Retinal pigment epithelial cell (primary cell): ENCODE measurements around the gene BPIFA2.
"Not testable (repeated sequence)": the region's sequence is repeated elsewhere in the genome, so short reads cannot be mapped to it uniquely, and the experiment has no call there.

Experiments
- DNase-seq: peaks from one replicate; pipeline ENCODE4 v3.0.0-alpha.2; 2010; ENCODE audit warnings: low read depth
- H3K4me3 ChIP-seq: 2 replicates; pipeline ENCODE4 v1.5.1; 2011; ENCODE audit warnings: mild to moderate bottlenecking, low read length, control low read depth, moderate library complexity
- CTCF ChIP-seq: conservative IDR thresholded peaks from 2 replicates; pipeline ENCODE4 v1.5.1; 2011; ENCODE audit warnings: low read depth, low read length, control low read depth, inconsistent platforms

BPIFA2 gene

GRCh38 chr20:33167859-33168258, at the start of gene BPIFA2:
Gene BPIFA2, plus strand, starts transcription at chr20:33168159. Its CDS starts 987 bp downstream, at chr20:33169146.
- no peak for DNase-seq
- H3K4me3 ChIP-seq = no peak within 1 kb of the TSS
- TF ChIP-seq CTCF = no peak

- DNase-seq = no peak
- no peak for TF ChIP-seq CTCF
- no peak overlapping the region for H3K4me3 ChIP-seq
Measured at GRCh38 chr20:33119725-33120720, 47.9 kb upstream of the BPIFA2 start.

GRCh38 chr20:33120934-33121333, 47.0 kb upstream of the BPIFA2 start:
- no peak for TF ChIP-seq CTCF
- no peak for DNase-seq

GRCh38 chr20:33122297-33122696, 45.7 kb upstream of the BPIFA2 start:
- DNase-seq, H3K4me3 ChIP-seq: not testable (repeated sequence)

More at GRCh38 chr20:33120934-33121333, 47.0 kb upstream of the BPIFA2 start:
- no peak overlapping the region for H3K4me3 ChIP-seq

GRCh38 chr20:33124261-33124660, 43.7 kb upstream of the BPIFA2 start:
- no peak for TF ChIP-seq CTCF
- no peak for DNase-seq
- H3K4me3 ChIP-seq = no peak overlapping the region

GRCh38 chr20:33124994-33125393, 43.0 kb upstream of the BPIFA2 start:
- no peak for DNase-seq
- no peak overlapping the region for H3K4me3 ChIP-seq
- no peak for TF ChIP-seq CTCF

- DNase-seq = no peak
- no peak for TF ChIP-seq CTCF
- no peak overlapping the region for H3K4me3 ChIP-seq
Measured at GRCh38 chr20:33125983-33126382, 42.0 kb upstream of the BPIFA2 start.
